NCI-H748 (cell line): Measurements from ENCODE around the gene COL5A1.
"Not testable (repeated sequence)": the region's sequence is repeated elsewhere in the genome, so short reads cannot be mapped to it uniquely, and the experiment has no call there.

Experiments used
- DNase-seq: peaks from one replicate; lab custom pipeline; 2025; ENCODE audit not compliant: unreplicated experiment; lab: John Stamatoyannopoulos, UW

Gene COL5A1

GRCh38 chr9:134690301-134690751 is 48.7 kb downstream of the COL5A1 start:
- DNase-seq, result no peak

GRCh38 chr9:134690946-134691694 is 49.5 kb downstream of the COL5A1 start:
- DNase-seq, result no peak

- no peak for DNase-seq
These were observed 50.3 kb downstream of the COL5A1 start for GRCh38 chr9:134691695-134692572.

- no peak for DNase-seq
These were observed 50.9 kb downstream of the COL5A1 start for GRCh38 chr9:134692573-134692860.

GRCh38 chr9:134693011-134693410 is 51.4 kb downstream of the COL5A1 start:
- peak; percentile 14 for DNase-seq

- DNase-seq, result no peak
These were observed 52.2 kb downstream of the COL5A1 start for GRCh38 chr9:134693641-134694367.

GRCh38 chr9:134694368-134694665 is 52.7 kb downstream of the COL5A1 start:
- no peak for DNase-seq

- no peak for DNase-seq
These were observed 53.1 kb downstream of the COL5A1 start for GRCh38 chr9:134694714-134695113.

- DNase-seq, result no peak
These were observed 53.5 kb downstream of the COL5A1 start for GRCh38 chr9:134695144-134695543.

GRCh38 chr9:134696433-134696832 is 54.8 kb downstream of the COL5A1 start:
- no peak for DNase-seq

GRCh38 chr9:134698111-134698510 is 56.5 kb downstream of the COL5A1 start:
- DNase-seq, result no peak

GRCh38 chr9:134698587-134699342 is 57.2 kb downstream of the COL5A1 start:
- DNase-seq, result peak; percentile 47

- DNase-seq, result no peak
These were observed 57.7 kb downstream of the COL5A1 start for GRCh38 chr9:134699343-134699740.

- no peak for DNase-seq
These were observed 59.2 kb downstream of the COL5A1 start for GRCh38 chr9:134700636-134701350.

GRCh38 chr9:134701581-134702259 is 60.1 kb downstream of the COL5A1 start:
- DNase-seq, result no peak

GRCh38 chr9:134702291-134702690 is 60.7 kb downstream of the COL5A1 start:
- no peak for DNase-seq

- DNase-seq, result not testable (repeated sequence)
These were observed 62.1 kb downstream of the COL5A1 start for GRCh38 chr9:134703730-134704114.

GRCh38 chr9:134704498-134704897 is 62.9 kb downstream of the COL5A1 start:
- DNase-seq, result no peak

GRCh38 chr9:134705786-134706185 is 64.2 kb downstream of the COL5A1 start:
- no peak for DNase-seq

- no peak for DNase-seq
These were observed 64.9 kb downstream of the COL5A1 start for GRCh38 chr9:134706522-134706921.
